Fibroblast of skin of left quadriceps (primary cell): Measurements from ENCODE around the gene ZNF496.
"Not testable (repeated sequence)": the region's sequence is repeated elsewhere in the genome, so short reads cannot be mapped to it uniquely, and the experiment has no call there.

Experiments used
- DNase-seq, 2 experiments: peaks; one replicate each; pipeline ENCODE4 v3.0.0-alpha.2; 2013; ENCODE audit warnings: low read depth in 2 of 2

Gene ZNF496

DNA sequence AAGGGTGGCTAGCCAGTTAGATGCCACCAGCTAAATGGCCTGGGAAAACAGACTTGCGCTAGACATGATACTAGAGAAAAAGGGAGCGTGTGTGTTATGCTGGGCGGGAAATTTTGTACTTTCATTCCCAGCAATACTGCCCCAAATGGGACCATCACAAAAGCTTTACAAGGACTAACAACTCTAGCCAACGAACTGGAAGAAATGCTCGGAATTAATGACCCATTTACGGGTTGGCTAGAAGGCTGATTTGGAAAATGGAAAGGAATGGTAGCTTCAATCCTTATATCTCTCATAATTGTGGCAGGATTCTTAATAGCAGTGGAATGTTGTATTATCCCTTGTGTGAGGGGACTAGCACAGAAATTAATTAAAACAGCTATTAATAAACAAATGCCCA lies 27.9 kb upstream of the ZNF496 start:
- DNase-seq = no peak

DNA sequence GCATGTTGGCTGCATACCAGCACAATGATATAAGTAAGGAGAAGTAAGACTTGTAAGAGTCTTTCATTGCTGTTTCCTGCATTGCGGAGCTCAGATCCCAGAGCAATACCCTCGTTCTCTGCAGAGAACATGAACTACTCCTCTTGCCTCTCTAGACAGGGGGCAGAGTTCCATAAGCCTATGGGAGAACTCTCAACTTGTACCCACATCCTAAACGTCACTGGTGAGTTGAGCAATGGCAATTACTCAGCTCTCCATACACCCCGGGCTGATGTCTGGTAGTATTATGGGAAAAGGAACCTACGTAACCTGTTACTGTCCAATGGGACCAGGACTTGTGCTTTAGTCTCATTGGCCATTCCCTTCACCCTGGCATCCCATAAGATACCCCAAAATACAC lies 27.3 kb upstream of the ZNF496 start:
- DNase-seq = no peak

DNA sequence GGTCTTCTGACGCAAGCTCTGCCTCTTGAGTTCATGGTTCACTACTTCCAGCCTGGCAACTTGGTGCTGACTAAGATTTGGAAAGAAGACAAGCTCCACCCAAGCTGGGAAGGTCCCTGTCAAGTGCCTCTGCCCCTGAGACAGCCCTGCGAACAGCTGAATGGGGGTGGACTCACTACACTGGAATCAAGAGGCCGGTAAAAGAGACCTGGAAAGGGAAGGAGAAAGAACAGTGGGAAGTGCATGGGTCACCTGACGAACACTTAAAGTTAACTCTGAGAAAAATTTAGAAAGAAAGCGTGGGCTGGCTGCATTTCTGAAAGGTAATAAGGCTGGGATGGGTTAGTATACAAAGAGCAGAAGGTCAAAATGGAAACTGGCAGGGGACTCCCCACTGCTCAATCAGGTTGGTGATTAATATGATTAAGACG lies 26.1 kb upstream of the ZNF496 start:
- DNase-seq = no peak

DNA sequence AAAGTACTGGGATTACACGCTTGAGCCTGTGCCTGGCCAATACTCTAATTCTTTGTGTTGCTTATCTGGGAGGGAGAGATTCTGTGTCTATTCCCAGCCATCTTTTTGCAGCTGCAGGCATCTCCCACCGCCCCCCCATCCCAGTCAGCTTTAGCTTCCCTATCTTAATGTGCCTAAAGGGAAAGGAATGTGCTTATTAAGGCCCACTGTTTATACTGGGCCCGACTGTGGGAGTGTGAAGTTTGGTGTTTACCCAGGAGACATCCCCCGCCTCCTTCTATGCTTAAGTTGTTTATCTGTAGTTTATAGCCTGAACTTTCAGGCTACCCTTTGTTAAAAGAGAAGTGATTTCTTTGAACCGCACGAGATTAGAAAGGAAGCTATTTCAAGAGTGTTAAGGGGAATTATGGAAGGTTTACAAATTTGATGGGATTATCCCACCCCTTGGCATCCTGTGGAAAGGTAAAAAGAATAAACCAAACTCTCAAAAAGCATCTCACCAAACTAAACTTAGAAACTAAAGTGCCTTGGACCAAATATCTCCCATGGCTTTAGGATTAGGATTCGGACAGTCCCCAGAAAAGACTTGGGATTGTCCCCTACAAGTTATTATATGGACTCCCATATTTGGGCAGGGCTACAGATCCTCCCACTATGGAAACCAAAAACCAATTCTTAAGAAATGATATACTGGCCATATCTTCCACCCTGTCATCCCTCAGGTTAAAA lies 25.5 kb upstream of the ZNF496 start:
- no peak for DNase-seq

DNA sequence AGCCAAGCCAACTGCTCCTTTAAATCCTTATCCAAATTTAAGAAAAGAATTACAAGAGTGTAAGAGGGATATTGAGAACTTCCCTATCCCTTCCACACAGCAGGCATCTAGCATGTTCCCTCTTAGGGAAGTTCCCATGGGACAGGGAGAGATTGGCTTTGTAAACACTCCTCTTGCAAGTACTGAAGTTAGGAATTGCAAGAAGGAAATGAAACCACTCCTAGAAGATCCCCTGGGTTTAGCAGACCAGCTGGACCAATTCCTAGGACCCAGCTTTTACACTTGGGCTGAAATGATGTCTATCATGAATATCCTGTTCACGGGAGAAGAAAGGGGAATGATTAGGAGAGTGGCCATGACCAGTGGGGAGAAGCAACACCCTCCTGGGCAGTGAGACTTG lies 23.5 kb upstream of the ZNF496 start:
- not testable (repeated sequence) for DNase-seq

DNA sequence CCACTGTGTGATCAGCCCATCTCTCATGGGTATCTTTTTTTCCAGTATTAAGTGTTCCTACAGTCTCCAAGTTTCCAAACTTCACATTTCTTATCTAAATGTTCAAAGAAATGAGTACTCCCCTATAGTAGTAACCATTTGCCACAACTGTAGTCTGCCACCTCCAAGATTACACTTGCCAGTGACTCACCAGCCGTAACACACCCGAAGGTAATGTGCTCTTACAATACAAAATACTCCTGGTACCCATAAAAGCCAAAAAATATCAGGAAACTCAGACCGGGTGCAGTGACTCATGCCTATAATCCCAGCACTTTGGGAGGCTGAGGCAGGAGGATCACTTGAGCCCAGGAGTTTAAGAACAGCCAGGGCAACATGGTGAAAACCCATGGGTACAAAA lies 20.5 kb upstream of the ZNF496 start:
- DNase-seq = no peak

DNA sequence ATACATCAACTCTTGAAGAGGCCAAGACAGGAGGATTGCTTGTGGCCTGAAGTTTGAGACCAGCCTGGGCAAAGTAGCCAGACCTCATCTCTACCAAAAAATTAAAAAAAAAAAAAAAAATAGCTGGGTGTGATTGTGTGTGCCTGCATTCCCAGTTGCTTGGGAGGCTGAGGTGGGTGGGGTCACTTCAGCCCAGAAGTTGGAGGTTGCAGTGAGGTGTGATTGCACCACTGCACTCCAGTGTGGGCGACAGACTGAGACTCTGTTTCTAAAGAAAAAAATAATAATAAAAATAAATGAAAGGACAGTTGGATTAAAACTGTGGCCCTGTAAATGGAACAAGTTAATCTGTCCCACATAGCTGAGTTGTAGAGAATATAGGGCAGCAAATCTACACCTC lies 18.9 kb upstream of the ZNF496 start:
- no peak for DNase-seq

DNA sequence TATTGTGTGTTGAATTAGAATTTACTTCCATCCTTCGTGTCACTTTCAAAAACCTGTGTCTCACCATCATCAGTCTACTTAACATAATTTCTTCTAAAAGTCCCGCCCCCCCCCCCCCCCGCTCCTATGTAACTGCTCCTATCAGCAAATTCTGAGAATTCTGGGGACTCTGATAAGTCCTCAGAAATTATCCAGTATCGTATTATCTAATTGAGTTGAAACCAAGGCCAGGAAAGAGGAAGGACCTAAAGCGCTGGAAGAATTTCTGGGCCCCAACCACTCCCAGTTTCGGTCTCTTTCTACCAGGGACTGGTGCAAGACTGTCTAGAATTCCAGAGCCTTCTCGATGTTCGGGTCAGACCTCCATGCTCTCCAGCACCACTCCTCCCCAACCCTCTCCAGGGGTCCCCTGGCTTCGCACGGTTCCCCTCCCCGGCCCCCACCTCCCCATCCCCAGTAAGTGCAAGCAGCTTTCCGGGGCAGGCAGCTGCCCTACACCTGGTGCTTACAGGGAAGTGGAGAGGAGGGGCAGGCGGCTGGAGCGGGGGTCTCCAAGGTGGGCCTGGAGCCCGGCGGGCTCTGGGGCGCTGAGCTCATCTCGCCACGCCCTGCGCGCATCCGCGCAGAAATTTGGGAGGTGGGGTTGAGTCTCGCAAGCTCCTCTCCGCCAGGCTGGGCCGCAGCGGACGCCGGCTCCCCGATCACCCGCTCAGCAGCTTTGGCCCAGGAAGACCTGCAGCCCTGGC lies 16.0 kb upstream of the ZNF496 start:
- no peak for DNase-seq

DNA sequence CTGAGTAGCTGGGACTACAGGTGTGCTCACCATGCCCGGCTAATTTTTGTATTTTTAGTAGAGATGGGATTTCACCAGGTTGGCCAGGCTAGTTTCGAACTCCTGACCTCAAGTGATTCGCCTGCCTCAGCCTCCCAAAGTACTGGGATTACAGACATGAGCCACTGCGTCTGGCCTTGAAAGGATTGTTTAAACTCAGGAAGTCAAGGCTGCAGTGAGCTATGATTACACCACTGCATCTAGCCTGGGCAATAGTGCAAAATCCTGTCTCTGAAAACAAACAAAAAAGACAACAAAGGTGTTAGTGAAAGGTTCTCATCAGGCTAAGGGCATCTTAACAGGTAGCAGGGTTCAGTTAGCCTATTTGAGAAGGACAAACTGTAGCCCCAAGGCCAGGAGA lies 14.2 kb upstream of the ZNF496 start:
- DNase-seq = no peak

DNA sequence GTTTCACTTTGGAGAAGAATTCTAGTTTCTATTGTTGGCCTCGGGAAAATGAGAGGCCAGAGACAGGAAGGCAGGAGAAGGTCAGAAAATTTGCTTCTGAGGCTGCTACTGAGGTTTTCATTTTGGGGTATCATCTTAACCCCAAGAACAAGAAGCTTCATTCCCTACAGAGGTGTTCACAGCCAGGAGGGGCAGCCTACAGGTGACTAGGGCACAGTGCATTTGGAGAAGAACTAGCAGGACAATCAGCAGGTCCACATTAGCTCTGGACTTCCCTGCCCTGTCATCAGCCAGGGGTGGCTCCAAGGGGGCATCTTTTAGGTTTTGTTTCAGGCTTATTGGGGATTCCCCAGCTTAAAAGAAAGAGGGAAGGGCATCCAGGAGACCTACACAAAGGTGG lies 12.1 kb upstream of the ZNF496 start:
- DNase-seq = no peak

DNA sequence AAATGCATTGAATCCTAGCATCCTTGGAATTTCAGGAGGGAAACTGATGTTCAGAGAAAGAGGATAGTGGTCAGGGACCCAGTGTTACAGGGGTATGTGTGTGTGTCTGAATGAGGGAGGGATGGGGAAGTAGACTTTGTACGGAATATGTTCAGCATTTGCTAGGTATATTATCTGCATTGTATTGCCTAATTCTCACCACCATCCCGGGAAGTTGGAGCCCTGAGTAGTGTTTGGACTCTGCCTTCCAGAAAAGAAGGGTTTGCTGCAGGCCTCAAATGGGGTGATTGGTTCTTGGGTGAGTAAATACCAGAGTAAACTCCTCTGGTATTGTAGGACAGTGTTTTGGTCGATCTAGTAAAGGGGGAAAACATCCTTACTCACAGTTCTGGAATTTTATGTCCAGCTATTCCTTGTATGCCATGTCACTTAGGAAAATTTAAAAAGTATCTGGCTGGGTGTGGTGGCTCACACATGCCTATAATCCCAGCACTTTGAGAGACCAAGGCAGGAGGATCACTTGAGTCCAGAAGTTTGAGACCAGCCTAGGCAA lies 7.1 kb upstream of the ZNF496 start:
- DNase-seq = no peak

DNA sequence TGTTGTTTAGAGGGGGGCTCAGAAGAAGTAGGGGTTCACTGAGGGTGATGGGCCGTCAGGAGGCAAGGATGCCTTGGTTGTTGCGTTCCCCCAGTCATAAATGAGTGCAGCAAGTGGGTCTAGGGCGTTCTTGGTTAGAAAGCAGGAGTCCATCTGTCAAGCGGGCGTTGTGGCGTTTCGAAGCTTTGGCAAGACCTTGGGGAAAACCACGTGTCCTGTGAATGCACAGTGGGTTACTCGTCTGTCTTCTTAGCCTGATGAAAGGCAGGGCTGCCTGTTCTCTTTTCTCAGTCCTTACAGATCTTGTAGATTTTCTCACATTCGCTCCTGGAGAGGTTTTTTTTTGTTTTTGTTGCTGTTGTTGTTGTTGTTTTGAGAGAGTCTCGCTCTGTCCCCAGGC lies 6.3 kb upstream of the ZNF496 start:
- DNase-seq = no peak

DNA sequence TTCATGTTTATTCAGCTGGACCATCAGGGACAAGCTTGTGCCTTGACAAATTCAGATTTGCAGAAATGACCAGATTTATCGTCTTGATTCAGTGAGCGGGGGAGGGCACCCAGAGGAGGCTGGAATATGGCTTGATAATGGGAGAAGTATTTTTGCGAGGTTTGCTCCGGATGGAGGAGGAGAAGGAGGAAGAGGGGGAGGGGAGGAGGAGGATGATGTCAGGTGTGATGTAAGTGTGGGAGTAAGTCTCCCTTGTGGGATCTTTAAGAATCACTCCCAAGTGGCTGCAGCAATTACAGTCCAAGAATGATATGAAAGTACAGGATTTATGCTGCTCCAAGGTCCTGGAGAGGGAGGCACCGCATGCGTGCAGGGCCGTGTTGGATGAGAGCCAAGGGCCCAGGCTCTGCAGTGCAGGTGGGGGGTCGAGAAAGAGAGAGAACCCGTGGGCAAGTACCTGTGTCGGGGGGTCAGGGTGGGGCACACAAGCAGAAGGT lies 5.6 kb upstream of the ZNF496 start:
- no peak for DNase-seq

DNA sequence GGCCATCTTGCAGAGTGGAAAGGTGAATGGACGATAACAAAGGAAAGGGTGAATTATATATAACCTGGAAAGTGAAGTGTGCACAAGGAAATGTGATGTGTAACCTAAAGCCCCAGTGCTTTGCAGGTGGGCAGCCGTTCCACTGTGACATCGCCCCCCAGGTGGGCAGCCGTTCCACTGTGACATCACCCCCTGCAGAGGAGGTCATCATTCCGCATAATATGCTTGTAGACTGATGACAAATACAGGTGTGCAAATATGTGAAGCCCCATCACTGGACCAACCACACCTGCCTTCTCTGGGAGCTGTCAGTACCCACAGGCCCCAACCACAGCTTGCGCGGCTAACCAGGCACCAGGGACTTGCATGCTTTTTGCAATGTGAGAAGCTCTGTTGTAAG lies 4.7 kb upstream of the ZNF496 start:
- no peak for DNase-seq

DNA sequence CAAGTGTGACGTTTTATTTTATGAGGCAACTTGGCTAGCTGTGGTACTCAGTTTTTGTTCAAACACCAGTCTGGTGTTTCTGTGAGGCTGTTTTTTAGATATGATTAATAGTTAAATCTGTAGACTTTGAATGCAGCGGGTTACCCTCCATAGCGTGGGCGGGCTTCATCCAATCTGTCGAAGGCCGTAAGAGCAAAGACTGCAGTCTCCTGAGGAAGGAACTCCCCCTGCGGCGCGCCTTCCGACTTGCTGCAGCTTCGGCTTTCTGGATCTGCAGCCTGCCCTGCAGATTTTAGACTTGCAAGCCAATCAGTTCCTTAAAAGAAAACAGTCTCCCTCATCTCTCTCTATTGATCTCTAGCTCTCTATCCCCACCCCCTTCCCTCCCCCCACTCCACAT lies 4.2 kb upstream of the ZNF496 start:
- DNase-seq = no peak

DNA sequence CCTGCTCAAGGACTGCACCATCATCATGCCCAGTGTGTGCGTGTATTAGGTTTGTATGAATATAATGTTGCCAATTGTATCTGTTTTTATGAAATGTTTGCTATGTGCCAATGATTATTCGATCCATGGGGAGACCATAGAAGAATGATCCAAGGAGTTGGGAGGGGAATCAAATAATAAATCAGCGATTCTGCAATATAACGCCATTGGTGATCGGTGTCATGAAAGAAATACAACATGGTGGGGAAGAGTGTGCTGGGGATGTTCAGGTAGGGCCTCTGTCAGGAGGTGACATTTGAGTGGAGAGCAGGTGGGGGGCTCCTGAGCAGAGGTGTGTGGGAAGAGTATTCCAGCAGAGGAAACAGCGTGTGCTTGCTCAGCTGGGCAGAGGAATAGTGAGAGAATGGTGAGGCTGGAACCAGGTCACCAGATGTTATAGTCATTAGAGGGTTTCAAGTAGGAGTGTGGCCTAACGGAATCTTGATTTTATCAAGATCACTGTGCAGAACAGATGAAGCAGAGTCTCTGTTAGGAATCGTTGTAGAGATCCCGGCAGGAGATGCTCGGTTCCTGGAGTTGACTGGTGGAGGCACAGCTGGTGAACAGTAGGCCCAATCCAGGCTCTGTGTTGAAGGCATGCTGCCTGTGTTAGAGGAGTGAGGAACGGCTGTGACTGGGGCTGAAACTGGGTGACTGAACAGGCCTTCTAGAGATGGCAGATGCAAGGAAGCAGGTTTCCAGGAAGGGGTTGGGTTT lies 2.9 kb upstream of the ZNF496 start:
- no peak for DNase-seq

DNA sequence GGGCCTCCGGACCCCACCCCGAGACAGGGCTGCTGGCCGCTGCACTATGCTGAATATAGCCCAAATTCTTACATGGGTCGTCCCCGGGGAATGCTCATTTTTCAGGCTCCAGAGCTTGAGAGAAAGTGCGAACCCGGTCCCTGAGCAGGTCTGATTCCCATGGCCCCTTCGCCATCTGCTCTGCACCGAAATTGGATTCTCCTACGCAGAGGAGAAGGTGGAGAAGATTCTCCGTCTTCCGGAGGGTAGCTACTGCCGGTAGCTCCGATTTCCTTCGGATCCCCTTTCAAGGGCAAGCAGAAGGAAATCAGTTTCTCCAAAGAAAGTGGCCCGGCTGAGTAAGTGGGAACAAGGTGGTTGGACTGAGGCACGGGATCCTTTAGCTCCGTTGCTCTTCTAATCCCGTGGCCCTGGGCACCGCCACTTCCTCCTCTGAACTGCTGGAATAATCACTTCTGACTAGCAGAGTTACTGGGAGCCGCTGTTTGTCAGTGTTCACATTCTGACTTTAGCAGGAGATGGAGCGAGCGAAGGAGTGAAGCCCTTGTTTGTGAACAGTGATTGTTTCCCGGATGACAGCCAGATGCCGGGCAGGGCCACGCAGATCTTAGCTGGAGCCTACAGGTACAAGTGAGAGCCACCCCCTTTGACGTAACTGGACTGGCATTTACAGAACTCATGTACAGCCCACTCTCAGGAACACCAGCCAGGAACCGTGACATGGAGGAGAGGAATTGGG lies 1.1 kb upstream of the ZNF496 start:
- no peak for DNase-seq

DNA sequence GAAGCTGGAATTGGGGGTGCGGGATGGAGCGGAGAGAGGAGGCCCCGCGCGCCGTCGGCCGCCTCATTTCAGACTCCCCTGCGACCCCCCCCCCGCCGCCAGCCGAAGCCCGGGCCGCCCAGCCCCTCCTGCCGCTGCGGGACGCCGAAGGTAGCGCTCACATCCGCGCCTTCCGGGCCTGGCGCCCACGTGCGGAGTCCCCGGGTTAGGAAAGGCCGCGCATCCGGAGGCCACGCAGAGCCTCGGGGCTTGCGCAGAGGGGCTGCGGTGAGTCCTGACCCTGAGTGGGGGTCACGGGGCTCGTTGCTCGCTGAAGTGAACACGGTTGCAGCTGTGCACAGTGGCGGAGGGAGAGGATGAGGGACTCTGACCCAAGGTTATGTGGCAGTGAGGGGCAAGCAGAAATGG lies 552 bp upstream of the ZNF496 start:
- DNase-seq = no peak

DNA sequence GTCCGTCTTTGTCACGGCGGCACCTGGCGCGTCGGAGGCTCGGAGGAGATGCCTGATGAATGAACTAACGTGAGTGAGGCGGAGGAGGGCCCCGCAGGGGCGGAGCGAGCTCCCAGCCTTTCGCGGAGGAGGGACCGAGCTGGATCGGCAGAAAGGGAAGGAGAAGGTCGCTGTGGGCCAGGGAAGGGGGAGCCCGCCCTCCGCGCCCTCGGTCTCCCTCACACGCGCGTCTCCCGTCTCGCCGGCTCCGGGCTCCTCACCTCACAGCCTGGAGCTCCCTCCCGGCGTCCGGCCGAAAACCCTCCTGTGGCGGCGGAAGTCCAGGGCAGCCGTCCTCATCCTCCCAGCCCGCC lies 519 bp downstream of the ZNF496 start:
- peak in 1 of 2 experiments; percentile 37 for DNase-seq

DNA sequence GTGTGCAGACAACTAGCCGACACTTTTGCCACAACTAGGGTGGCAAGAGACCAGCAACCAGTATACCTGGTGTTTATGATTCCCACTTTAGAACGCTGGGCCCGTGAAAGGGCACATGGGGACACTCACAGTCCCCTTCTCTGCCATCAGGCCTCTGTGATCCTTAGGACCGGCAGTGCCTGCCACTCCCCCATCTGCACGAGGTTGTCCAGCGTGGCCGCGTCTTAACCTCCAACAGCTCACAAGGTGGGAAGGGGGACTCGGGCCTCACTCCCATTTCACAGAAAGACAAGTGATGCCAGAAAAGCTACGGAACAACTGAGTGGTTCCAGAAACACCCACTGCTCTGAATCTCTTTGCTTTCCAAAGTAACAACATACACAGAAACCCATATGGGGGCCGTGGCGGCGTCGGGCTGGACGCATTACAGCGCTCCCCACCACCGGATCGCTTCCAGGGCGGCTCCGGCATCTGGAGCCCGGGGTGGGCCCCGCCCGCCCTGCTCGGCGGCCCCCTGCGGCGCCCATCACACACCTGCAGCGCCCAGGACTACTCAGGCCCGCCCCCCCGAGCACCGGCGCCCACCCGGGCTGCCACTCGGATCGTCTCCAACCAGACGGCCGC lies 1.0 kb downstream of the ZNF496 start:
- DNase-seq = no peak

DNA sequence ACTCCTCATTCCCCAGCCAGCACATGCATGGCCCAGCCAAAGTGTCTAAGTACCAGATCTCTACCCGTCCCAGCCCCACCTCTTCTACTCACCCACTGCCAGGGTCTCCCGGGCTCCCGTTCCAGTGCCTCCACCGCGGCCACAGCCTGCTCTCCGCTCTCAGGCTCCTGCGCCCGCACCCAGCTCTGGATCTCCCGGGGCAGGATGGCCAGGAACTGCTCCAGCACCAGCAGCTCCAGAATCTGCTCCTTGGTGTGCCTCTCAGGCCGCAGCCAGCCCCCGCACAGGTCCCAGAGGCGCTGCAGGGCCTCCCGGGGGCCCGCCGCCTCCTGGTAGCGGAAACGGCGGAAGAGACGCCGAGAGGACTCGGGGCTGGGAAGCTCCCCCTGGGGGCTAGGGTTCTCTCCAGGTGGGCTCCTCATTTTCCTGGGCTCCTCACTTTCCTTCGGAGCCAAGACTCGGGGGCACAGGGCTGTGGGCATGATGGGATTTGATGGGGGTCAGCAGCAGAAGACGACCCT lies 2.5 kb downstream of the ZNF496 start:
- no peak for DNase-seq
